Erythroblast (primary cell): ENCODE results near the gene ADAM29.

Source experiments
- GATA1 ChIP-seq: IDR thresholded peaks from 2 replicates; pipeline ENCODE4 v1.6.1; 2011; ENCODE audit warnings: low read depth, mild to moderate bottlenecking, control low read depth, low read length, moderate library complexity
- POLR2A ChIP-seq: IDR thresholded peaks from 2 replicates; pipeline ENCODE4 v1.6.1; 2011; ENCODE audit warnings: mild to moderate bottlenecking, low read length

GRCh38 chr4:174935607-174936006, 17.4 kb downstream of the ADAM29 start:
- TF ChIP-seq POLR2A, result no peak
- no peak for TF ChIP-seq GATA1
